ENCODE results near the gene PGK1.
"Not testable (repeated sequence)": the region's sequence is repeated elsewhere in the genome, so short reads cannot be mapped to it uniquely, and the experiment has no call there.

PGK1 gene

DNA sequence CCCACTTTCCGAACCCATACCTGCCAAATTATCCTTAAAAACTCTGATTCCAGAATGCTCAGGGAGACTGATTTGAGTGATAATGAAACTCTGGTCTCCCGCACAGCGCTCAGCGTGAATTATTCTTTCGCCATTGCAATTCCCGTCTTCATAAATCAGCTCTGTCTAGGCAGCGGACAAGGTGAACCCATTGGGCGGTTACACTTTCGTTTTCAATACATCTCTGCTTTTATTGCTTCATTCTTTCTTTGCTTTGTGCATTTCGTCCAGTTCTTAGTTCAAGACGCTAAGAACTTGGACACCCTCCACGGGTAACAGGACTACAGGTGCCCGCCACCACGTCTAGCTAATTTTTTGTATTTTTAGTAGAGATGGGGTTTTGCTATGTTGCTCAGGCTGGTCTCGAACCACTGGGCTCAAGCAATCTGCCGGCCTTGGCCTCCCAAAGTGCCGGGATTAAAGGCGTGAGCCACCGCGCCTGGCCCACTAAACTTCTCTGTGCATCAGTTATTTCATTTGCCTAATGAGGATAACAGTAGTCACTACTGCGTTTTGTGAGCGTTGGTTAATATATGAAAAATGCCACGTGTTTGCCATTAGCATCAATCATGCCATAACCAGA is 936 bp upstream of the PGK1 start:
- Mint-ChIP-seq H3K36me3 (ENCODE audit: low read depth) (peaks cover 40% of the 10 kb centered on the region), H3K4me1 (peaks cover 28% of the 10 kb centered on the region), H3K27me3 (no peaks in the 10 kb centered on the region), H3K27ac (peak overlapping the region; percentile 90), H3K4me3 (peak overlapping the region; percentile 94), H3K9me3 (no peaks in the 10 kb centered on the region)
- ATAC-seq (no peak), DNase-seq (no peak)

DNA sequence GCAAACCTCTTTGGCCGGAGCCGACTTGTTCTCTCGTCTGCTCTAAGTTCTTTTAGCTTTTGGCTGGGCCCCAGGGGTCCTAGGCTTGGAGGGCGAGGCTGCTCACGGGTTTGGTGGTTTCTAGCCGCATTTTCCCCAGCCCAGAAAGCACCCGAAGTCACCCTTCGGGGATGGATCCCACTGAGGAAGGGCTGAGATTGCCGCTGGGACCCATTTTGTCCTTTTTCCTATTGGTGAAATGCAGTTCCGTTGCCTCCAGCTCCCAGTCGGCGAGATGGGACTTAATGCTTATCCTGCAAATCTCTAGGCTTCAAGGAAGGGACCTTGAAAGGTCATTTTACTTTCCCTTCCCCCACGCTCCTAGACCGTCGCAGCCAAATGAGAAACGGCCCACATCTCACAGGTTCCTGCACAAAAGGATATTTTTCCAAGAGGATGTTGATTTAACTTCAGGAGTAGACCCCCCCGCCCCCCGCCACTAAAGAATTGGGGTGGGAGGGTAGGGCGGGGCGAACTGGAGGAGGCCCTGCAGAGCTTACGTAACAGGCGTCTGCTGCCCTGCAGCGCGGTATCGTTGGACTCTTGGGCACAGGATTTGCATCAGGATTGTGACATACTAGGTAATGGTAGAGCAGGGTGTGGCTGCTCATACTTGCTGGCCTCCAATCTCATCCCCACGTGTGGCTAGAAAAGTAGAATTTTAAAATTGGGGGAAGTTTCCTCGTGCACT is 564 bp downstream of the PGK1 start:
- Mint-ChIP-seq H3K27ac (peak overlapping the region; percentile 90), H3K4me3 (peak overlapping the region; percentile 94), H3K9me3 (no peaks in the 10 kb centered on the region), H3K27me3 (no peaks in the 10 kb centered on the region), H3K36me3 (ENCODE audit: low read depth) (peaks cover 52% of the 10 kb centered on the region), H3K4me1 (peaks cover 43% of the 10 kb centered on the region)
- ATAC-seq (no peak), DNase-seq (no peak)

- Mint-ChIP-seq H3K27me3 (no peaks in the 10 kb centered on the region), H3K4me1 (peaks cover 51% of the 10 kb centered on the region), H3K36me3 (ENCODE audit: low read depth) (peaks cover 55% of the 10 kb centered on the region), H3K9me3 (no peaks in the 10 kb centered on the region), H3K4me3 (peak overlapping the region; percentile 94), H3K27ac (peak overlapping the region; percentile 90)
- no peak for DNase-seq
- ATAC-seq: no peak
Measured at GRCh38 chrX:78105944-78106650, 2.0 kb downstream of the PGK1 start.

GRCh38 chrX:78106651-78106986 is 2.6 kb downstream of the PGK1 start:
- no peak for DNase-seq
- ATAC-seq: no peak
- H3K27ac Mint-ChIP-seq: peak overlapping the region; percentile 90
- H3K4me1 Mint-ChIP-seq: peaks cover 54% of the 10 kb centered on the region
- H3K9me3 Mint-ChIP-seq: no peaks in the 10 kb centered on the region
- H3K27me3 Mint-ChIP-seq: no peaks in the 10 kb centered on the region
- peaks cover 60% of the 10 kb centered on the region for H3K36me3 Mint-ChIP-seq (ENCODE audit: low read depth)
- H3K4me3 Mint-ChIP-seq: peak overlapping the region; percentile 94

- Mint-ChIP-seq H3K36me3 (ENCODE audit: low read depth) (peaks cover 76% of the 10 kb centered on the region), H3K4me1 (peaks cover 59% of the 10 kb centered on the region), H3K9me3 (no peaks in the 10 kb centered on the region), H3K27ac (peak overlapping the region; percentile 81), H3K27me3 (no peaks in the 10 kb centered on the region), H3K4me3 (peak overlapping the region; percentile 94)
- ATAC-seq: peak; percentile 55
- no peak for DNase-seq
Measured at GRCh38 chrX:78109458-78109857, 5.4 kb downstream of the PGK1 start.

DNA sequence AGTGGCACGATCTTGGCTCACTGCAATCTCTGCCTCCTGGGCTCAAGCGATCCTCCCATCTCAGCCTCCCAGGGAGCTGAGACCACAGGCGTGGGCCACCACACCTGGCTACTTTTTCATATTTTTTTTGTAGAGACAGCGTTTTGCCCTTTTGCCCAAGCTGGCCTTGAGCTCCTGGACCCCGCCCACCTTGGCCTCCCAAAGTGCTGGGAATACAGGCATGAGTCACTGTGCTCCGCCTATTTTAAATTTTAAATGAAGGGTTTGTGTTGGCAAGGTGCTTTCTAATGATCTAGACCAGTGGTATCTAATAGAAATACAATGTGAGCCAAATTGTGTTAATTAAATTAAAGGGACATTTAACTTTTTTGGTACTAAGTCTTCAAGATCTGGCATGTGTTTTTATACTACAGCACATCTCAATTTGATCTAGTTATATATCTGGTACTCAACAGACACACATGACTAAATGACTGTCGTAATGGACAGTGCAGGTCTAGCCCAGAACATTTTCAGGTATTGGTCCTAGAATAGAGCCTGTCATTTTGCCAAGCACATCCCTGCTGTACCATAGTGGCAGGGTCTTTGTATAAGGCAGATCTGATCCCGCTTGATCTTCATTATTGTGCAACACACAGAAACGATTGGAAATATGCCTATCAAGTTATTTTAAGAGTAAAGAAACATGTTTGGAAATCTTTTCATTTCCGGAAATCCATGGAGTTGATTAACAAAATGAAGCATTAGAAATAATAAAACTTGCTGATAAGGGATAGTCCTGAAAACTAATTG is 7.3 kb downstream of the PGK1 start:
- Mint-ChIP-seq H3K36me3 (ENCODE audit: low read depth) (peaks cover 76% of the 10 kb centered on the region), H3K27me3 (no peaks in the 10 kb centered on the region), H3K4me3 (peak overlapping the region; percentile 43)

GRCh38 chrX:78116365-78116764 is 12.3 kb downstream of the PGK1 start:
- no peaks in the 10 kb centered on the region for H3K27me3 Mint-ChIP-seq

More for the DNA sequence above, 7.3 kb downstream of the PGK1 start:
- Mint-ChIP-seq H3K27ac (no peak overlapping the region), H3K4me1 (peaks cover 68% of the 10 kb centered on the region), H3K9me3 (no peaks in the 10 kb centered on the region)
- ATAC-seq (no peak), DNase-seq (no peak)

GRCh38 chrX:78116766-78117165 is 12.7 kb downstream of the PGK1 start:
- Mint-ChIP-seq H3K36me3 (ENCODE audit: low read depth) (peaks cover 75% of the 10 kb centered on the region), H3K4me1 (peaks cover 61% of the 10 kb centered on the region), H3K4me3 (no peak overlapping the region), H3K9me3 (no peaks in the 10 kb centered on the region), H3K27me3 (no peaks in the 10 kb centered on the region), H3K27ac (peak overlapping the region; percentile 67)
- ATAC-seq (no peak), DNase-seq (no peak)

More at GRCh38 chrX:78116365-78116764, 12.3 kb downstream of the PGK1 start:
- ATAC-seq: no peak
- Mint-ChIP-seq H3K4me1 (peaks cover 63% of the 10 kb centered on the region), H3K27ac (peak overlapping the region; percentile 67), H3K4me3 (no peak overlapping the region), H3K9me3 (no peaks in the 10 kb centered on the region), H3K36me3 (ENCODE audit: low read depth) (peaks cover 77% of the 10 kb centered on the region)
- DNase-seq: no peak

GRCh38 chrX:78118628-78119027 is 14.6 kb downstream of the PGK1 start:
- ATAC-seq: no peak
- Mint-ChIP-seq H3K27ac (no peak overlapping the region), H3K4me3 (no peak overlapping the region)

DNA sequence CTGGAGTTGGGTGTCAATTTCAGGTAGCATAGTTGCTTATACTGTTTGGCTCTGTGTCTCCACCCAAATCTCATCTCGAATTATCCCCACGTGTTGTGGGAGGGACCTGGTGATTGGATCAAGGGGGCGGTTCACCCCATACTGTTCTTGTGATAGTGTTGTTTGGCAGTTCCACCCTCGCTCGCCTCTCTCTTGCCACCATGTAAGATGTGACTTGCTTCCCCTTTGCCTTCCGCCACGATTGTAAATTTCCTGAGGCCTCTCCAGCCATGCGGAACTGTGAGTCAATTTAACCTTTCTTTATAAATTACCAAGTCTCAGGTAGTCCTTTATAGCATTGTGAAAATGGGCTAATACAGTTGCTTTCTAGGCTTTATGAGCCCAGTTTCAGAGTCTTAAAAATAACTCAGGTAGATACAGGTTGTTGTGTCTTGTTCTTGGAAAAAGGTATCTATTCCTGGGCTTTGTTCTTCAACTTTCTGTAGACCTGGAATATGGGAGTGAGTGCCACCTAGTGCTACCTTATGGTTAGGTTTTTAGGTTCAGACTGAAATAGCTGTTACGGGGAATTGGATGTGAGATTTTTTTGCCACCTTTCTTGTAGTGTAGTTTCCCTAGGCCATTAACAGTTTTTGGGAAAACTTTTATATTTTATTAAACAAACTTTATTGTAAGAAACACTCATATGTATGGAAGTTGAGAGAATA is 15.6 kb downstream of the PGK1 start:
- H3K27me3 Mint-ChIP-seq: no peaks in the 10 kb centered on the region
- H3K4me1 Mint-ChIP-seq: peaks cover 64% of the 10 kb centered on the region
- H3K27ac Mint-ChIP-seq: peak overlapping the region; percentile 14
- H3K4me3 Mint-ChIP-seq: no peak overlapping the region
- H3K36me3 Mint-ChIP-seq (ENCODE audit: low read depth): peaks cover 74% of the 10 kb centered on the region
- no peak for DNase-seq
- H3K9me3 Mint-ChIP-seq: no peaks in the 10 kb centered on the region
- ATAC-seq: no peak

More at GRCh38 chrX:78118628-78119027, 14.6 kb downstream of the PGK1 start:
- DNase-seq: no peak
- no peaks in the 10 kb centered on the region for H3K27me3 Mint-ChIP-seq
- H3K9me3 Mint-ChIP-seq: no peaks in the 10 kb centered on the region
- peaks cover 64% of the 10 kb centered on the region for H3K4me1 Mint-ChIP-seq
- H3K36me3 Mint-ChIP-seq (ENCODE audit: low read depth): peaks cover 73% of the 10 kb centered on the region

GRCh38 chrX:78123190-78123589 is 19.1 kb downstream of the PGK1 start:
- no peaks in the 10 kb centered on the region for H3K27me3 Mint-ChIP-seq
- peaks cover 43% of the 10 kb centered on the region for H3K4me1 Mint-ChIP-seq
- peak overlapping the region; percentile 82 for H3K27ac Mint-ChIP-seq
- peaks cover 61% of the 10 kb centered on the region for H3K36me3 Mint-ChIP-seq (ENCODE audit: low read depth)
- ATAC-seq: peak; percentile 91
- H3K4me3 Mint-ChIP-seq: no peak overlapping the region
- peak; percentile 30 for DNase-seq
- no peaks in the 10 kb centered on the region for H3K9me3 Mint-ChIP-seq

GRCh38 chrX:78124307-78124706 is 20.3 kb downstream of the PGK1 start:
- no peaks in the 10 kb centered on the region for H3K9me3 Mint-ChIP-seq
- no peaks in the 10 kb centered on the region for H3K27me3 Mint-ChIP-seq
- DNase-seq (no peak), ATAC-seq (no peak)
- peak overlapping the region; percentile 82 for H3K27ac Mint-ChIP-seq
- H3K4me3 Mint-ChIP-seq: no peak overlapping the region
- peaks cover 57% of the 10 kb centered on the region for H3K36me3 Mint-ChIP-seq (ENCODE audit: low read depth)
- peaks cover 37% of the 10 kb centered on the region for H3K4me1 Mint-ChIP-seq

DNA sequence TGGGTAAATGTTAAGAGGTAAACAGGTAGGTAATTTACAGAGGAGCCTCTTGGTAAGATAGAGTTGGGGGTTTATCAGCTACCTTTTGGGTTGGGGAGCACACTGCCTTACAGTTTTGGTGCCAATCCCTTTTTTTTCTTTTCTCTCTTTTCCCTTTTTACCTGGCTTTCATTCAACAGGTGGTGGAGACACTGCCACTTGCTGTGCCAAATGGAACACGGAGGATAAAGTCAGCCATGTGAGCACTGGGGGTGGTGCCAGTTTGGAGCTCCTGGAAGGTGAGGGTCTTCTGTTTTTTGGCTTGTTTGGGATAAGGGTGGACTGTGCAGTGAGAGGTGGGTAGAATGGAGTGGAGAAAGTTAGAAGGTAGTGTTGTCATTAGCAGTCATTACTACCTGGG is 21.1 kb downstream of the PGK1 start:
- Mint-ChIP-seq H3K27ac (peak overlapping the region; percentile 47), H3K9me3 (no peaks in the 10 kb centered on the region), H3K27me3 (no peaks in the 10 kb centered on the region), H3K4me1 (peaks cover 31% of the 10 kb centered on the region), H3K36me3 (ENCODE audit: low read depth) (peaks cover 56% of the 10 kb centered on the region), H3K4me3 (no peak overlapping the region)
- no peak for ATAC-seq
- DNase-seq: no peak

- peaks cover 62% of the 10 kb centered on the region for H3K36me3 Mint-ChIP-seq (ENCODE audit: low read depth)
- H3K27ac Mint-ChIP-seq: peak overlapping the region; percentile 31
- not testable (repeated sequence) for ATAC-seq, DNase-seq, H3K9me3 Mint-ChIP-seq, H3K4me3 Mint-ChIP-seq, H3K27me3 Mint-ChIP-seq
- H3K4me1 Mint-ChIP-seq: peaks cover 32% of the 10 kb centered on the region
Measured at GRCh38 chrX:78125781-78126180, 21.7 kb downstream of the PGK1 start.

Measured in activated naive CD8-positive, alpha-beta T cell treated with anti-CD3 and anti-CD28 coated beads, Interleukin-2, amount 50 U/mL, for 24 hours (primary cell).